Ovary (tissue), 9 donors: ENCODE results near the gene HAUS3. TPM values are rescaled to one million over a fixed set of nuclear protein-coding genes. Genes with fewer than 3 reads are reported as not detected.
"Not testable (repeated sequence)": the region's sequence is repeated elsewhere in the genome, so short reads cannot be mapped to it uniquely, and the experiment has no call there.

Experiments
- DNase-seq, 5 donors: peaks; one replicate each; pipeline ENCODE4 v3.0.0-alpha.2; 2019 to 2020
- H3K27ac ChIP-seq, 2 donors: fragments of 200-600 bp; one replicate each; pipeline versions ENCODE4 v1.5.1 to v1.8.0; 2019 to 2022
- H3K27me3 ChIP-seq: fragments of 200-600 bp; one replicate; pipeline ENCODE4 v1.8.0; 2022
- H3K36me3 ChIP-seq: fragments of 200-600 bp; sonication (generic); one replicate; pipeline ENCODE4 v1.5.1; 2019
- H3K4me1 ChIP-seq: one replicate; pipeline ENCODE4 v1.8.1; 2013; ENCODE audit warnings: mild to moderate bottlenecking, moderate library complexity; ENCODE audit not compliant: insufficient read depth
- H3K4me3 ChIP-seq: fragments of 200-600 bp; sonication (generic); one replicate; pipeline ENCODE4 v1.5.1; 2017
- H3K9me3 ChIP-seq, 2 donors: fragments of 200-600 bp in 1 of 2; sonication (generic) in 1 of 2; one replicate each; pipeline versions ENCODE4 v1.5.1 to v1.8.1; 2013 to 2019; ENCODE audit warnings: mild to moderate bottlenecking in 1 of 2, moderate library complexity in 1 of 2
- EP300 ChIP-seq: sonication (generic); formaldehyde crosslinking; IDR thresholded peaks from one replicate; pipeline ENCODE4 v1.6.1; 2017; ENCODE audit warnings: antibody characterized with exemption
- POLR2A ChIP-seq: fragments of 450-650 bp; IDR thresholded peaks from one replicate; pipeline ENCODE4 v1.6.1; 2017; ENCODE audit warnings: antibody characterized with exemption, mild to moderate bottlenecking, moderate library complexity
- WGBS, 3 donors: extraction: QIAGEN DNeasy Blood & Tissue Kit in 1 of 3; methylation state at CpG; one replicate each; pipeline versions ENCODE4 v1.1.5 to v1.1.7; 2013 to 2017; 5-methylcytosine and 5-hydroxymethylcytosine counted together
- intact Hi-C, 4 donors: fragments of 100-400 bp; cut with DNase I; formaldehyde crosslinking; loops; one replicate each; pipeline versions ENCODE4 v1.11.0 to v1.15.1; 2022 to 2023
- polyA plus RNA-seq, 2 donors: library from polyadenylated mRNA; stranded (reverse); fragments of 200-250 nt in 1 of 2; fragments of 350-450 nt in 1 of 2; fragmentation: Illumina TruSeq in 1 of 2; extraction: RNeasy Lipid Tissue Mini Kit (QIAGEN cat#74804) in 1 of 2; gene quantifications; one replicate each; pipeline ENCODE4 v1.2.3, GENCODE V29; 2013 to 2014
- total RNA-seq, 7 donors: library from RNA; depleted of rRNA in 2 of 7; stranded (reverse); fragments of >200 nt in 2 of 7; fragmentation: NEBNext Ultra II Directional in 3 of 7; extraction: Animal tissue kit (Norgen Biotek cat#: 25700) in 3 of 7; gene quantifications; one replicate each; pipeline versions ENCODE4 v1.1.0 to v1.2.4, GENCODE V29; 2016 to 2023
- TF ChIP-seq, protein P1 (sequence below), 3 donors: fragments of 450-650 bp in 2 of 3; fragments of 200-600 bp in 1 of 3; IDR thresholded peaks; one replicate each; pipeline versions ENCODE4 v1.5.1 to v1.8.0; 2016 to 2022; ENCODE audit warnings: antibody characterized with exemption in 3 of 3, mild to moderate bottlenecking in 1 of 3
- donor health status: DM: no; HTN: no; CAD: no; lungs with moderate emphysema.
- donor health status: DM: no; HTN: no; CAD: no.
- donor health status: Bipolar disorder and iron deficiency.
- donor health status: DM: yes; HTN: yes; CAD: no.
- donor health status: DM: no; HTN: no; CAD: no.
- donor health status: DM: yes; HTN: yes; CAD: no.

Gene HAUS3
- total and polyA plus RNA-seq, 9 donors: 8.2 to 17.4 (median 12.5) TPM

GRCh38 chr4:2276581-2277325, 34.8 kb upstream of the HAUS3 start:
- H3K4me1 ChIP-seq: no peaks in the 10 kb centered on the region
- no peaks in the 10 kb centered on the region for H3K9me3 ChIP-seq
- DNase-seq: no peak
- WGBS, 3 donors: 94 to 96% (median 96%) methylated on average over 30 of the region's 30 CpGs
- intact Hi-C loops: no loop called here
- H3K27ac ChIP-seq: no peak overlapping the region
- no peaks in the 10 kb centered on the region for H3K36me3 ChIP-seq
- TF ChIP-seq, protein P1, sequence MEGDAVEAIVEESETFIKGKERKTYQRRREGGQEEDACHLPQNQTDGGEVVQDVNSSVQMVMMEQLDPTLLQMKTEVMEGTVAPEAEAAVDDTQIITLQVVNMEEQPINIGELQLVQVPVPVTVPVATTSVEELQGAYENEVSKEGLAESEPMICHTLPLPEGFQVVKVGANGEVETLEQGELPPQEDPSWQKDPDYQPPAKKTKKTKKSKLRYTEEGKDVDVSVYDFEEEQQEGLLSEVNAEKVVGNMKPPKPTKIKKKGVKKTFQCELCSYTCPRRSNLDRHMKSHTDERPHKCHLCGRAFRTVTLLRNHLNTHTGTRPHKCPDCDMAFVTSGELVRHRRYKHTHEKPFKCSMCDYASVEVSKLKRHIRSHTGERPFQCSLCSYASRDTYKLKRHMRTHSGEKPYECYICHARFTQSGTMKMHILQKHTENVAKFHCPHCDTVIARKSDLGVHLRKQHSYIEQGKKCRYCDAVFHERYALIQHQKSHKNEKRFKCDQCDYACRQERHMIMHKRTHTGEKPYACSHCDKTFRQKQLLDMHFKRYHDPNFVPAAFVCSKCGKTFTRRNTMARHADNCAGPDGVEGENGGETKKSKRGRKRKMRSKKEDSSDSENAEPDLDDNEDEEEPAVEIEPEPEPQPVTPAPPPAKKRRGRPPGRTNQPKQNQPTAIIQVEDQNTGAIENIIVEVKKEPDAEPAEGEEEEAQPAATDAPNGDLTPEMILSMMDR (IDR thresholded peaks at IDR 0.05): no peak
- TF ChIP-seq EP300 (no peak), POLR2A (no peak)
- no peak overlapping the region for H3K4me3 ChIP-seq
- H3K27me3 ChIP-seq: no peaks in the 10 kb centered on the region

GRCh38 chr4:2275546-2276251, 33.8 kb upstream of the HAUS3 start:
- DNase-seq: peak in 1 of 5 donors; percentile 14
- Histone ChIP-seq H3K36me3 (no peaks in the 10 kb centered on the region), H3K27ac (no peak overlapping the region), H3K4me1 (no peaks in the 10 kb centered on the region), H3K9me3 (no peaks in the 10 kb centered on the region), H3K4me3 (no peak overlapping the region), H3K27me3 (no peaks in the 10 kb centered on the region)
- intact Hi-C loops: no loop called here
- WGBS, 3 donors: 92 to 95% (median 94%) methylated on average over 44 of the region's 44 CpGs
- no peak for TF ChIP-seq POLR2A
- TF ChIP-seq, protein P1 (IDR thresholded peaks at IDR 0.05): no peak
- no peak for TF ChIP-seq EP300

DNA sequence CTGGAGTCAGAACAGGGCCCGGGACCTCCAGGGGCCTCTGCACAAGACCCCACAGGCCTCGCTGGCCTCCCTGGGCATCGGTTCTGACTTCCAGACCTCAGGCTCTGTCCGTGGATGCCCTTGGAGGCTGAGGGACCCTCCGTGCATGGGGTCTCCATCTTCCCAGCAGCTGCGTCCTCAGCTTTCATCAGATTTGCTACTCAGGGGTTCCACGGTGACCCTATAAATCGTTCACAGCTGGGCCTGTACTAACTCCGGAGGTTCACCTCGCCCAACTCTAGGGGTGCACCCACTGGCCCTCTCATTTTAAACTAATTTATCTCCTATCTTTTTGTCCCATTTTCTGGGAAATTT, 33.1 kb upstream of the HAUS3 start:
- H3K4me3 ChIP-seq, H3K27me3 ChIP-seq, H3K27ac ChIP-seq, DNase-seq, H3K9me3 ChIP-seq, H3K36me3 ChIP-seq, intact Hi-C loops, H3K4me1 ChIP-seq: not testable (repeated sequence)
- WGBS, 3 donors: 93 to 94% (median 94%) methylated on average over 8 to 10 of the region's 10 CpGs

DNA sequence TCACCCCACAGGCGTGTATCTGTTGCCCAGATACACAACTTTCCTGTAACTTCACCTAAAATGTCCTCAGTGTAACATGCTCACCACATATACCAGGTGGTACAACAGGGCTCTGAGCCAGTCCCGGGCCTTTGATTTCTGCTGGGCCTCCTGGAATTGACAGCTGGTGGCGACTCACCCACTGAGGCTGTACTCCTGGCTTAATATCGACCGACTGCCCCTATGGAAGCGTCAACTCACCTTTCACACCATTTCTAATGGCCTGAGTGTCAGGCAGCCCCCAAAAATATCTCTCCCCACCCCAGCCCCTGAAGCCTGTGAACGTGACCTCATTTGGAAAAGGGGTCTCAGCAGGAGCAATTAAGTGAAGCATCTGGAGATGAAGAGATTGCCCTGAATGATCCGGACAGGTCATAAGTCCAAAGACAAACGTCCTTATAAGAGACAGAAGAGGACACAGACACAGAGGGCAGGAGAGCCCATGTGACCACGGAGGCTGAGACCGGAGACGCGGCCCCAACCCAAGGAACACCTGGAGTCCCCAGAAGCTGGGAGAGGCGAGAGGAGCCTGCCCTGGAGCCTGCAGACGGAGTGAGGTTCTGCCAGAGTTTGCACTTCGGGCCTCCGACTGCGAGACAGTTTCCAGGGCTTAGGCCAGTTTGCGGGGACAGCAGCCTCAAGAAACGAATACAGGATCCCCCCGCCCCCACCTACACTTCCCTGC, 32.6 kb upstream of the HAUS3 start:
- intact Hi-C loops: no loop called here
- 85 to 90% (median 86%) methylated on average over 21 of the region's 21 CpGs for WGBS, 3 donors
- no peak overlapping the region for H3K4me3 ChIP-seq
- TF ChIP-seq EP300 (no peak), POLR2A (no peak)
- TF ChIP-seq, protein P1 (IDR thresholded peaks at IDR 0.05): no peak
- H3K9me3 ChIP-seq: no peaks in the 10 kb centered on the region
- no peaks in the 10 kb centered on the region for H3K36me3 ChIP-seq
- H3K4me1 ChIP-seq: no peaks in the 10 kb centered on the region
- no peaks in the 10 kb centered on the region for H3K27me3 ChIP-seq
- DNase-seq: no peak
- H3K27ac ChIP-seq: no peak overlapping the region
